Adrenal gland (tissue), 12 donors: ENCODE results near the gene DYRK3. TPM values are rescaled to one million over a fixed set of nuclear protein-coding genes. Genes with fewer than 3 reads are reported as not detected.
"Not testable (repeated sequence)": the region's sequence is repeated elsewhere in the genome, so short reads cannot be mapped to it uniquely, and the experiment has no call there.

Experiments
- DNase-seq, 7 donors: peaks; one replicate each; pipeline ENCODE4 v3.0.0-alpha.2; 2019 to 2020
- H3K27ac ChIP-seq, 5 donors: fragments of 200-600 bp; sonication (generic) in 4 of 5; 1 replicate in 3 of 5; 2 replicates in 2 of 5; pipeline versions ENCODE4 v1.5.1 to v1.8.0; 2016 to 2020; ENCODE audit warnings: mild to moderate bottlenecking in 1 of 5
- H3K27me3 ChIP-seq: fragments of 200-600 bp; 2 replicates; pipeline ENCODE4 v1.8.0; 2021
- H3K36me3 ChIP-seq, 2 donors: fragments of 200-600 bp; replicated peaks in 1 of 2; 1 replicate in 1 of 2; 2 replicates in 1 of 2; pipeline versions ENCODE4 v1.5.1 to v1.8.0; 2018 to 2022
- H3K4me1 ChIP-seq, 2 donors: fragments of 200-600 bp; replicated peaks in 1 of 2; 1 replicate in 1 of 2; 2 replicates in 1 of 2; pipeline versions ENCODE4 v1.5.1 to v1.8.0; 2018 to 2021
- H3K4me3 ChIP-seq, 4 donors: fragments of 200-600 bp; sonication (generic) in 3 of 4; one replicate each; pipeline ENCODE4 v1.5.1; 2016 to 2018
- H3K9me3 ChIP-seq, 3 donors: fragments of 200-600 bp; sonication (generic) in 1 of 3; replicated peaks in 1 of 3; 1 replicate in 2 of 3; 2 replicates in 1 of 3; pipeline versions ENCODE4 v1.5.1 to v1.8.0; 2016 to 2021
- POLR2A ChIP-seq, 2 donors: fragments of 450-650 bp; IDR thresholded peaks; one replicate each; pipeline ENCODE4 v1.6.1; 2017; ENCODE audit warnings: antibody characterized with exemption in 2 of 2, mild to moderate bottlenecking in 2 of 2, moderate library complexity in 1 of 2
- WGBS, 4 donors: extraction: QIAGEN DNeasy Blood & Tissue Kit in 2 of 4; methylation state at CpG; one replicate each; pipeline versions ENCODE4 v1.1.5 to v1.1.7; 2013 to 2017; 5-methylcytosine and 5-hydroxymethylcytosine counted together
- intact Hi-C, 2 donors: fragments of 100-400 bp; cut with DNase I; formaldehyde crosslinking; loops; one replicate each; pipeline versions ENCODE4 v1.14.1 to v1.15.0; 2022 to 2023
- polyA plus RNA-seq, 3 donors: library from polyadenylated mRNA; stranded (reverse); fragments of 200-250 nt in 2 of 3; fragments of 350-450 nt in 1 of 3; fragmentation: Illumina TruSeq in 1 of 3; extraction: RNeasy Lipid Tissue Mini Kit (QIAGEN cat#74804) in 1 of 3; gene quantifications; one replicate each; pipeline ENCODE4 v1.2.3, GENCODE V29; 2013 to 2014
- total RNA-seq, 9 donors: library from RNA; depleted of rRNA in 4 of 9; stranded (reverse); fragments of >200 nt in 4 of 9; fragments of 120-200 nt in 1 of 9; fragmentation: NEBNext Ultra II Directional in 1 of 9; extraction: Animal tissue kit (Norgen Biotek cat#: 25700) in 1 of 9; gene quantifications; one replicate each; pipeline versions ENCODE4 v1.1.0 to v1.2.4, GENCODE V29; 2013 to 2023
- TF ChIP-seq, protein P1 (sequence below), 6 experiments: fragments of 450-650 bp in 4 of 6; fragments of 200-600 bp in 2 of 6; sonication (generic) in 1 of 6; IDR thresholded peaks; 1 replicate in 5 of 6; 2 replicates in 1 of 6; pipeline versions ENCODE4 v1.5.1 to v1.8.0; 2016 to 2021; ENCODE audit warnings: antibody characterized with exemption in 6 of 6, mild to moderate bottlenecking in 2 of 6, moderate library complexity in 1 of 6
- donor health status: healthy with polysubstance abuse.
- donor health status: Bipolar disorder and iron deficiency.
- donor health status: DM: yes; HTN: yes; CAD: no.
- donor health status: DM: no; HTN: no; CAD: no.
- donor health status: DM: no; HTN: no; CAD: no.
- donor health status: DM: yes; HTN: yes; CAD: no.

DYRK3 gene
- total and polyA plus RNA-seq, 12 donors: 2.9 to 6.6 (median 5.2) TPM

DNA sequence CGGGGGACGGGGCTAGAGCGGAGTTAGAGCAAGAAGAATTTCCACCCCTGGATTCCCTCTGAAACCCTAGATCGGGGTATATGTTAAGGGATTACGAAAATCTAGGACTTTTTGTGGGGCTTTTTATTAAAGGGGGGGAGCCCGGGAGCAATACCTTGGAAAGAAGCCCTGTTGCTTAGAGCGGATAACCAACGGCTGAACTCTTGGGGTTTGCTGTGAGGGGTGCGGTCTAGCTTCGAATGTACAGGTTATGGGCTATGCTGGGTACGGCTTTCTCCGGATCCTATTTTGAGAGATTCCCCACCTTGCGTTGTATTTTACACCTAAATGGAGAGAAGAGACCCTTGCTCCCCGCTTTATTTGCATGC is 626 bp downstream of the DYRK3 start:
- DNase-seq: no peak
- TF ChIP-seq, protein P1, sequence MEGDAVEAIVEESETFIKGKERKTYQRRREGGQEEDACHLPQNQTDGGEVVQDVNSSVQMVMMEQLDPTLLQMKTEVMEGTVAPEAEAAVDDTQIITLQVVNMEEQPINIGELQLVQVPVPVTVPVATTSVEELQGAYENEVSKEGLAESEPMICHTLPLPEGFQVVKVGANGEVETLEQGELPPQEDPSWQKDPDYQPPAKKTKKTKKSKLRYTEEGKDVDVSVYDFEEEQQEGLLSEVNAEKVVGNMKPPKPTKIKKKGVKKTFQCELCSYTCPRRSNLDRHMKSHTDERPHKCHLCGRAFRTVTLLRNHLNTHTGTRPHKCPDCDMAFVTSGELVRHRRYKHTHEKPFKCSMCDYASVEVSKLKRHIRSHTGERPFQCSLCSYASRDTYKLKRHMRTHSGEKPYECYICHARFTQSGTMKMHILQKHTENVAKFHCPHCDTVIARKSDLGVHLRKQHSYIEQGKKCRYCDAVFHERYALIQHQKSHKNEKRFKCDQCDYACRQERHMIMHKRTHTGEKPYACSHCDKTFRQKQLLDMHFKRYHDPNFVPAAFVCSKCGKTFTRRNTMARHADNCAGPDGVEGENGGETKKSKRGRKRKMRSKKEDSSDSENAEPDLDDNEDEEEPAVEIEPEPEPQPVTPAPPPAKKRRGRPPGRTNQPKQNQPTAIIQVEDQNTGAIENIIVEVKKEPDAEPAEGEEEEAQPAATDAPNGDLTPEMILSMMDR (IDR thresholded peaks at IDR 0.05): no peak
- no peak for TF ChIP-seq POLR2A (IDR thresholded peaks at IDR 0.05)
- intact Hi-C loops: loop anchor here (2.0 to 10.0 kb wide), 3 partner anchors 29 to 279 kb away; no protein-coding TSS in a partner anchor
- Histone ChIP-seq H3K4me1 (peaks cover 8 to 28% of the 10 kb centered on the region in 2 donors), H3K4me3 (peak overlapping the region; percentile 37 to 97 (median 80)), H3K9me3 (no peaks in the 10 kb centered on the region), H3K36me3 (peaks cover 0 to 3% of the 10 kb centered on the region in 2 donors), H3K27ac (peak overlapping the region in 3 of 5 donors; percentile 44 to 85 (median 81)), H3K27me3 (no peaks in the 10 kb centered on the region)
- 6 to 8% (median 6%) methylated on average over 12 to 14 of the region's 14 CpGs for WGBS, 4 donors

DNA sequence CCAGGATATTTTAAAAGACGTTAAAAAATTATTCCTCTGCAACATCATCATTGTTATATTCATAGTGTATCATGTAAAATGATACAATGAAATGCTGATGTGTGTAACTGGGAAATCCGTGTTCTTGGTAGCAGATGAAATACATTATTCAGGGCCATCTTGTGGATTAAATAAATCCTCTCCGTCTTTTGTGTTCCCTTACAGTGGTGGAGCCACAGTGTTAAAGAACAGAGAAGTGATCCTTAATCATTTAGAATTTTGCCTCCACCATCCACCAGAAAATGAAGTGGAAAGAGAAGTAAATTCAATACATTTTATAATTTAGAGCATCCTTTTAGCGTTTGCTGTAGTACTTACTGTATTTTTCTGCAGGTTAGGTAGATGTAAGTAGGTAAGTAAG is 1.3 kb downstream of the DYRK3 start:
- intact Hi-C loops: loop anchor here (10.0 kb wide), 2 partner anchors 88 to 278 kb away; no protein-coding TSS in a partner anchor
- Histone ChIP-seq H3K9me3 (no peaks in the 10 kb centered on the region), H3K4me3 (peak overlapping the region in 1 of 4 donors; percentile 97), H3K4me1 (peaks cover 8 to 28% of the 10 kb centered on the region in 2 donors), H3K27ac (no peak overlapping the region), H3K36me3 (peaks cover 0 to 3% of the 10 kb centered on the region in 2 donors), H3K27me3 (no peaks in the 10 kb centered on the region)
- no peak for TF ChIP-seq POLR2A (IDR thresholded peaks at IDR 0.05)
- TF ChIP-seq, protein P1 (IDR thresholded peaks at IDR 0.05): no peak
- no peak for DNase-seq
- 42 to 49% (median 47%) methylated on average over 4 of the region's 4 CpGs for WGBS, 4 donors

DNA sequence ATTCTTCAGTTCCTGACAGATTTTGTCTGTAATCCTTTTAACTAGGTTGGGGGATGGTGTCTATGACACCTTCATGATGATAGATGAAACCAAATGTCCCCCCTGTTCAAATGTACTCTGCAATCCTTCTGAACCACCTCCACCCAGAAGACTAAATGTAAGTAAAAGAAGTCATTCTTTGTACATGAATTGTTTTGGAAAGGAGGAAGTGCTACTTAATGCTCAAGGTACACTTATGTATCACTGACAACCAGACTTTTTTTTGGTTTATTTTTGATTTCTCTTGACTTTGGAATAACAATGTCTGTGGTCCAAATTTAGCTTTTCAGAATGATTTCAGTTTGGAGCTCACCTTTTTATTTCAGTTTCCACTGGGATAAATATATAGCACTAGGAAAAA is 2.3 kb downstream of the DYRK3 start:
- no peak for DNase-seq
- TF ChIP-seq, protein P1 (IDR thresholded peaks at IDR 0.05): no peak
- no peak for TF ChIP-seq POLR2A (IDR thresholded peaks at IDR 0.05)
- Histone ChIP-seq H3K27me3 (no peaks in the 10 kb centered on the region), H3K4me3 (no peak overlapping the region), H3K27ac (no peak overlapping the region), H3K4me1 (peaks cover 8 to 28% of the 10 kb centered on the region in 2 donors), H3K9me3 (no peaks in the 10 kb centered on the region), H3K36me3 (peaks cover 0 to 3% of the 10 kb centered on the region in 2 donors)
- intact Hi-C loops: loop anchor here (10.0 kb wide), 2 partner anchors 87 to 277 kb away; no protein-coding TSS in a partner anchor

DNA sequence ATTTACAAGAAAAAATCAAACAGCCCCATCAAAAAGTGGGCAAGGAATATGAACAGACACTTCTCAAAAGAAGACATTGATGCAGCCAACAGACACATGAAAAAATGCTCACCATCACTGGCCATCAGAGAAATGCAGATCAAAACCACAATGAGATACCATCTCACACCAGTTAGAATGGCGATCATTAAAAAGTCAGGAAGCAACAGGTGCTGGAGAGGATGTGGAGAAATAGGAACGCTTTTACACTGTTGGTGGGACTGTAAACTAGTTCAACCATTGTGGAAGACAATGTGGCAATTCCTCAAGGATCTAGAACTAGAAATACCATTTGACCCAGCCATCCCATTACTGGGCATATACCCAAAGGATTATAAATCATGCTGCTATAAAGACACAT is 6.7 kb downstream of the DYRK3 start:
- DNase-seq, H3K27me3 ChIP-seq, intact Hi-C loops, H3K27ac ChIP-seq, H3K4me1 ChIP-seq, H3K36me3 ChIP-seq, H3K4me3 ChIP-seq, H3K9me3 ChIP-seq: not testable (repeated sequence)
- 82 to 96% (median 93%) methylated on average over 2 of the region's 2 CpGs for WGBS, 4 donors

DNA sequence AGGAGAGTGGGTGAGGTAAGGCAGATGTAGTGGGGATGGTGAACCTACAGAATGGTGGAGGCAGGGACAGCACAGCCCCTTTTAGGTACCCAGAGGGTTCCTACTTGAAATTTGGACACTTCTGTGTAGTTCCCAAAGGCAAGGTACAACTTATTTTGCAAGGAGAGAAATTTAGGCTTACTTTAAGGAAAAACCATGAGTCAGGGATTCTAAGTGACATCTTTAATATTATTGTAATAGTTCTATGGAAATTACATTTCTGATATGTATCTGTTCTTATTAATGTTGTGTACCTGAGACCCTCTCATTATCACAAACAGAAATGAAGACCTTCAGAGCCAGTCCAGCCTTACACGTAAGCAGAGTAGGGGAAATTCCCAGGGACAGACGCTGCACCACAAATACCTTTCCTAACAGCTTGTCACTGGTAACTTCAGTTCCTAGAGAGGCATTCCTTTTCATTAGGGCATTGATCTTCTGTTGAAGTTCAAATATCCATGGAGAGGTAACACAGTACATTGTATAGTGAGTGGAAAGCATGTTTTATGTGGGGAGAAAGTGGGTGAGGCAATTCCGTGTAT is 7.9 kb downstream of the DYRK3 start:
- no peak for DNase-seq
- H3K36me3 ChIP-seq: peaks cover 0 to 3% of the 10 kb centered on the region in 2 donors
- no peaks in the 10 kb centered on the region for H3K27me3 ChIP-seq
- H3K4me1 ChIP-seq: no peaks in the 10 kb centered on the region
- TF ChIP-seq POLR2A (IDR thresholded peaks at IDR 0.05): no peak
- TF ChIP-seq, protein P1 (IDR thresholded peaks at IDR 0.05): no peak
- H3K27ac ChIP-seq: no peak overlapping the region
- 89 to 97% (median 92%) methylated on average over 3 of the region's 3 CpGs for WGBS, 4 donors
- H3K4me3 ChIP-seq: no peak overlapping the region
- intact Hi-C loops: no loop called here
- no peaks in the 10 kb centered on the region for H3K9me3 ChIP-seq
